GM21825 (cell line): Measurements from ENCODE around the gene SORCS3.

Experiments used
- ATAC-seq: cut with Tn5 transposase; IDR thresholded peaks from one replicate; pipeline ENCODE4 v1.9.1; 2021; ENCODE audit warnings: mild to moderate bottlenecking, moderate library complexity; ENCODE audit not compliant: unreplicated experiment

Gene SORCS3

GRCh38 chr10:104643303-104643663 is 2.2 kb downstream of the SORCS3 start:
- ATAC-seq, result no peak

DNA sequence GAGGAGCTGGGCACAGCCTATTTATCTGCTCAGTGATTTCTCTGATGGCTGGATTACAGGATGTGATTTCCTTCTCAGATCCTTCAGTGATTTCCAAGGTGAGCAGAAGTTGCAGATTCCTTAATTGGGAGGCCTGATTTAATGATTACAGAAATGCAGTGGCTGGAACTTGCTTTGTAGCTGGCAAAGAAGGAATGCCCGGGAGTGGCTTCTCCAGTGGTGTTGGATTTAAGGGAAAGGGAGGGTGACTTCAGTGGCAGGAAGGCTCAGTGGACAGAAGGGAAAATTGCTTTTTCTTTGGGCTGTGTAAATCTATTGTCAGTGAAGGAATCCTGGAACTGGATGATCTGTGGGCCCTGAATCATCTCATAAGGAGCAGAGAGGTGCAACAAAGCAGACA is 5.1 kb downstream of the SORCS3 start:
- no peak for ATAC-seq

DNA sequence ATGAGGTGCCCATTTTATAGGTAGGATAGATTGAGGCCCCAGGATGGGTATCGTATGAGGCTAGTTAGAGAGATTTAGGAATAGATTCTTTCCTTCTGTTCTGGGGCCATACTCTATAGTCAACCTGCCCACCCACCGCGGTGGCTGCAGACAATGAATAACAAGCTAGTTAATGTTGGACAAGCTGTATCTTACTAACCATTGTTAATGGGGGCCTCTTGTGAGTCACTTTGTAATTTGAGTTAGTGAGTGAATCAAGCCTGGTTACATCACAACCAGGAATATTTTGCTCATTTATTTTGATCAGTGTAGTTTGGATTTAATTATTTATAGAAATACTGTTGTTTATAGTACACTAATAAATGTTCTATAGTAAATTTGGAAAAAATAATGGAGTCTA is 7.3 kb downstream of the SORCS3 start:
- no peak for ATAC-seq

GRCh38 chr10:104650072-104650471 is 9.0 kb downstream of the SORCS3 start:
- no peak for ATAC-seq

DNA sequence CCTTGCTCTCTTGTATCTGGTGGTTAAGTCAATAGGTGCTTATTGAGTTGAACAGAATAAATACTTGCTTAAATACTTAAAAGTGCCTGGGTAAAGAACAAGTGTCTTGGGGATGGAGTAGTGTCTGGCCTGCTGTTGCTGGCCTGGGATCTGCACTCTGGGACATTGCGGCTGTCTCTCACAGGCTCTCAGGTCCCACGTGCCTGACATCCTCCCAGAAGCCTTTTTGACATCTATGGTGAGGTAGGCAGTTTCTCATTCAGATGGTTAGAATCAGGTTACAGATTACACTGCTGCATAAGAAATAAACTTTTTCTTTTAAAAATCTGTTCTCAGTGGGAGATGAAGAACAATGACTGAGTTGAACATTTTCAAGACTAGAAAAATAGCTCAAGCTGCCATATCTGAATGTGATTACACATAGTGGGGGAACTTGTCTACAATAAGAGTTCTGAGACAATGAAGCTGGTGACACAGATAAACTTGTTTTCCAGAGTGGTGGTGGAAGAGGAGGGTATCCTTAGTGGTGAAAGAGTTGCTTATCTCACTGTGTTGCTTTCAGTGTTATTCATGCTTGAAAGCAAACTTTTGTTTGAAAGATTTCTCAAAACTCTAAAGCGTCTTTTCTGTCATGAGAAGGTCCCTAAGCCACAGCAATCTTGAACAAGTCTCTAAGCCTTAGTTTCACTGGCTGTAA is 9.7 kb downstream of the SORCS3 start:
- no peak for ATAC-seq

GRCh38 chr10:104657036-104657435 is 15.9 kb downstream of the SORCS3 start:
- ATAC-seq, result no peak

- no peak for ATAC-seq
Observed at GRCh38 chr10:104657457-104657856, 16.4 kb downstream of the SORCS3 start.

GRCh38 chr10:104658067-104658466 is 17.0 kb downstream of the SORCS3 start:
- no peak for ATAC-seq

GRCh38 chr10:104659809-104660208 is 18.7 kb downstream of the SORCS3 start:
- no peak for ATAC-seq

GRCh38 chr10:104663076-104663475 is 22.0 kb downstream of the SORCS3 start:
- no peak for ATAC-seq

GRCh38 chr10:104663563-104663962 is 22.5 kb downstream of the SORCS3 start:
- ATAC-seq, result no peak

DNA sequence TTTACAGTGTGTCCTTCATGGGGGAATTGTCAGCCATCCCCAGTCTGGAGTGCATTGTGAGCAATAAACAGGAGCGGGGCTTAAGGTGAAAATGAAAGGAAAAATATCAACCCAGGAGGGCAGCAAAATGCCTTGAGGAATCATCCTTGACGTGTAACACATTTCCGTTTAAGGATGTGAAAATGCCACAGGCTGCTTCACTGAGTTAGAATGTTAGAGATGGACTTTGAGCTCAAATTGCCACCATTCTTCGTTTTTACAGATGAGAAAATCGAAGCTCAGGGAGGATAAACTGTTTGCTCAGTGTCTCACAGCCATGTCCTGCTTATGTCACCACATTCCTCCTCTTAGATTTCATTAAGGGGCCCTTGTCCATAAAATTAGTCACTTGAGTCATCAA is 23.1 kb downstream of the SORCS3 start:
- ATAC-seq, result no peak

- no peak for ATAC-seq
Observed at GRCh38 chr10:104665174-104665573, 24.1 kb downstream of the SORCS3 start.

- no peak for ATAC-seq
Observed at GRCh38 chr10:104666106-104666505, 25.0 kb downstream of the SORCS3 start.

- ATAC-seq, result no peak
Observed at GRCh38 chr10:104676874-104677273, 35.8 kb downstream of the SORCS3 start.

GRCh38 chr10:104678658-104679057 is 37.6 kb downstream of the SORCS3 start:
- ATAC-seq, result no peak

DNA sequence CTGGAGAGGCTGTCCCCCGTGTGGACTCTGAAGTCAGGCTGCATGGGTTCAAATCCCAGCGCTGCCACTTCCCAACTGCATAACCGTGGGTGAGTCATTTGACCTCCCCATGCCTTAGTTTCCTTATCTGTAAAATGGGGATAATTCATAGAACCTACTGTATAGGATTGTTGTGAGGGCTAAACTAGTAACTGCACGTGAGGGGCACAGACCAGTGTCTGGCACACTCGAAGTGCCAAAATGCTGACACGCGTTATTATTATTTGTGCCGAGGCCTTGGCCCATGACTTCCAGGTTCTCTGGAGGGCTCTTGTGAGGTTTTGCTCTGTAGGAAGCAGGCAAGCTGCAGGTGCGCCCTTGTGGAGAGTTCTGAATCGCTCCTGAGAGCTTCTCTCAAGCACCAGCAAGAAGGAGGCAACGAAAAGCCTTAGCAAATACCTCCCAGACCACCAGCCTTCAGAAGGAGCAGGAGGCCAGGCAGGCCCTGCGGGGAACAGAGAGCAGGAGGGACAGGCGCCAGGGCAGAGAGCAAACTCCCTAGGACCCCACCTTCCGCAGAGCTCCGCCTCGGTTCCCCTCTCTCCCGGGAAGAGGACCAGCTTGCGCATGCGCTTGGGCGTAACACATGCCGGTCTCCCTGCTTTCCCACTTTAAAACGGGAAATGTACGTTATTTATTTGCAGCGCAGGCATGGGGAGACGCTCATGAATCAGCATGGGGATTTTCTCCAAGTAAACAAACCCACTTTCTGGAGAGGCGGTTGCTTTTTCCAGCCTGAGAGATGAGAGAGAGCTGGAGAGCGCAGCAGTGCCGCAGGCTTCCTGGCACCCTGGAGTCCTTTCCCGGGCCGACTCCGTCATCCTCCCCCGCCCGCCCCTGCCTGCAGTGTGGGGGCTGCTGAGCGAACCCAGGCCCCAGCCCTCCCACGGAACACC is 39.6 kb downstream of the SORCS3 start:
- no peak for ATAC-seq

- no peak for ATAC-seq
Observed at GRCh38 chr10:104681485-104681884, 40.4 kb downstream of the SORCS3 start.

DNA sequence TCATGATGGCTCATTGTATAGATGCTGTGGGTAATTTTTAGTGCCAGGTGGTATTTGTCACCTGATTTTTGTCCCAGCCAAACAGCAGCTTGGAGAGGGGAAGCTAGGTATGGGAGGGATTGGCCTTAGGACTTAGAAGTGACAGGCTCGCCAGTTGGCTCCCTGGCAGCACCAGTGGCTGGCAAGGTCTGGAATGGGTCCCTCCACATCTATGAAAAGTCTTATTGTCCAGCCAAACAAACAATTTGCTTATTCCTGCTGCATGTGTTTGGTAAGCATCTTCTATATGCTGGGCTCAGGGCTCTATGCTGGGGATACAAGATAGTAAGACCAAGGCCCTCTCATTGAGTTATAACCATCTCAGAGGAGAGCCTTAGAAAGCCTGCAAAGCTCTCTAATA is 42.5 kb downstream of the SORCS3 start:
- ATAC-seq, result no peak

GRCh38 chr10:104686829-104687228 is 45.7 kb downstream of the SORCS3 start:
- ATAC-seq, result no peak

DNA sequence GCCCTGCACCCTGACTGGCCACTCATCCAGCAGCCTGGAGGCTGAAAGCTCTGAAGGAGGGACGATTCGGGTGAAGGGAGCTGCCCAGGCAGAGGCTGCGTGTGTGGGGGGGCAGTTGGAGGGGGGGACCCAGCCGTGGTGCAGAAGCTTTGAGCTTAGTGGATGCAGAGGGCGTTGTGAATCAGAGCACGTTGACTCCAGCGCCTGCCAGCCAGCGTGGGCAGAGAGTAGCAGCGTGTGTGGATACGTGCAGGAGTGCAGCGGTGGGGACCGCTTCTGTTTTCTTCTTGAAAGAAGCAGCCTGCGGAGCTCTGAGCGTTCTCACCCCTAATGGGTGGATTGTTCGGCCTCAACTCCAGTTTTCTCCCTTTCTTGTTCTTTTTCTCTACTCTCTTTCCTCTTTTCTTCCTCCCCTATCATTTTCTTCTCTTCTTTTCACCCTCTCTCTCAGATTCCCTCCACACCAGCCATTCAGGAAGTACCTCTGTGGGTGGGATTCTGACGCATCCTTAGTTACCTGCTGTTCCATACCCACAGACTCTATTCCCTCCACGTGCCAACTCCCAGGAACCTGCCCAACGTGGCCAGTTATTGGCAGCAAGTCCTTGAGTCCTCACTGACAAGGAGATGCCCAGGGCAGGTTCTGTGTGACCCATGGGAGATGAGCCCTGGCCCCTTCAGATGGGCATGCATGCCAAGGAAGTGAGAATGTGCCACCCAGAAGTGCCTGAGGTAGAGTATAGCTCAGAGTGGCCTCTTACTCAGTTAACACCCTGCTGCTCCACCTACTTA is 47.4 kb downstream of the SORCS3 start:
- no peak for ATAC-seq
